SU-DHL-6 (cell line): ENCODE measurements around the gene ARFGAP1.

Experiments
- EZH2phosphoT487 ChIP-seq: fragments of 200-600 bp; sonication (generic), shearing (Covaris generic); conservative IDR thresholded peaks from 2 replicates; pipeline ENCODE4 v1.6.1; 2018; ENCODE audit warnings: mild to moderate bottlenecking, antibody characterized with exemption, low read length, moderate library complexity, mixed read lengths
- TF ChIP-seq, protein P1 (sequence below): fragments of 200-600 bp; sonication (generic); IDR thresholded peaks from one replicate; pipeline ENCODE4 v1.5.1; 2017; ENCODE audit warnings: antibody characterized with exemption, mild to moderate bottlenecking, low read length, moderate library complexity; ENCODE audit not compliant: insufficient read depth, poor library complexity, severe bottlenecking

- TF ChIP-seq, protein P1, sequence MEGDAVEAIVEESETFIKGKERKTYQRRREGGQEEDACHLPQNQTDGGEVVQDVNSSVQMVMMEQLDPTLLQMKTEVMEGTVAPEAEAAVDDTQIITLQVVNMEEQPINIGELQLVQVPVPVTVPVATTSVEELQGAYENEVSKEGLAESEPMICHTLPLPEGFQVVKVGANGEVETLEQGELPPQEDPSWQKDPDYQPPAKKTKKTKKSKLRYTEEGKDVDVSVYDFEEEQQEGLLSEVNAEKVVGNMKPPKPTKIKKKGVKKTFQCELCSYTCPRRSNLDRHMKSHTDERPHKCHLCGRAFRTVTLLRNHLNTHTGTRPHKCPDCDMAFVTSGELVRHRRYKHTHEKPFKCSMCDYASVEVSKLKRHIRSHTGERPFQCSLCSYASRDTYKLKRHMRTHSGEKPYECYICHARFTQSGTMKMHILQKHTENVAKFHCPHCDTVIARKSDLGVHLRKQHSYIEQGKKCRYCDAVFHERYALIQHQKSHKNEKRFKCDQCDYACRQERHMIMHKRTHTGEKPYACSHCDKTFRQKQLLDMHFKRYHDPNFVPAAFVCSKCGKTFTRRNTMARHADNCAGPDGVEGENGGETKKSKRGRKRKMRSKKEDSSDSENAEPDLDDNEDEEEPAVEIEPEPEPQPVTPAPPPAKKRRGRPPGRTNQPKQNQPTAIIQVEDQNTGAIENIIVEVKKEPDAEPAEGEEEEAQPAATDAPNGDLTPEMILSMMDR: no peak
- no peak for TF ChIP-seq EZH2phosphoT487
These were observed 19.0 kb upstream of the ARFGAP1 start for GRCh38 chr20:63253438-63254231.
